ENCODE data around the gene TOM1L2. TPM values are rescaled to one million over a fixed set of nuclear protein-coding genes. Genes with fewer than 3 reads are reported as not detected.

The TOM1L2 gene
- total RNA-seq, 1 donor from 2014 or later = 88.6 TPM

DNA sequence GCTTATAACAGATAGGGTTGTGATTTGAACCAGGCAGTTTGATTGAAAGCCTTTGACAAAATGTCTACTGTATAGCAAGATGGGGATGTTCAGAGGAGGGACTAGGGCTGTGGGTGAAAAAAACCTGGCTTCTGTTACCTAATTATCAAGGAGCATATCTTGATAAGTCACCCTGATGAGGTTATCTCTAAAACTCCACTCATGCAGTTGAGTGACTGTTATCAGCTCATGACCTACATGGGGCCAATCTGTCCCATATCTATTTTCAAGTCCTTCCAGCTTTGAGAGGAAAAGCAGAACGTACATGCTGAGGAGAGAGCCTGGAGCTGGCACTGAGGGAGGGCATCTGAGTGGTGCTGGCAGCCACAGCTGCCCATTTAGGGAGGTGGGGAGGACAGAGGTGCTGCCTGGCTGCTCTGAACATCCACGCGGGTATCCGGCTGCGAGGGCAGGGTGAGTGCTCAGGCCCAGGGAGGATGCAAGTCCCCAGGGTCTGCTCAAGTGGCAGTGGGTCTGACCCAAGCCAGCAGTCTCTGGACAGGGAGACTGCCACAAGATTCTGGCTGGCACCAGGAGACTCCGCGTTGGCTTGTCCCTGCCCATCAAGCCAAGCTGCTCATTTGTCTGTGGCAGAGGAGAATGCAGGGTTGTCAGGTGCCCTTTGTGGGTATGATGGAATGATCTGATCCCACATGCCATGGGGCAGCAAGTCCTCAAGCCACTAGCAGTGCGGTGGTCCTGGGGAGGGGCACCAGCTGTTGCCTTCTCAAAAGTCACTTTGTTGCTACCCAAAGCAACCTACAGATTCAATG is 37.6 kb upstream of the TOM1L2 start:
- Histone ChIP-seq H3K4me1 (no peaks in the 10 kb centered on the region), H3K27me3 (no peaks in the 10 kb centered on the region), H3K4me3 (no peak overlapping the region), H3K36me3 (no peaks in the 10 kb centered on the region), H3K9me3 (no peaks in the 10 kb centered on the region), H3K27ac (no peak overlapping the region)
- TF ChIP-seq, protein P1, sequence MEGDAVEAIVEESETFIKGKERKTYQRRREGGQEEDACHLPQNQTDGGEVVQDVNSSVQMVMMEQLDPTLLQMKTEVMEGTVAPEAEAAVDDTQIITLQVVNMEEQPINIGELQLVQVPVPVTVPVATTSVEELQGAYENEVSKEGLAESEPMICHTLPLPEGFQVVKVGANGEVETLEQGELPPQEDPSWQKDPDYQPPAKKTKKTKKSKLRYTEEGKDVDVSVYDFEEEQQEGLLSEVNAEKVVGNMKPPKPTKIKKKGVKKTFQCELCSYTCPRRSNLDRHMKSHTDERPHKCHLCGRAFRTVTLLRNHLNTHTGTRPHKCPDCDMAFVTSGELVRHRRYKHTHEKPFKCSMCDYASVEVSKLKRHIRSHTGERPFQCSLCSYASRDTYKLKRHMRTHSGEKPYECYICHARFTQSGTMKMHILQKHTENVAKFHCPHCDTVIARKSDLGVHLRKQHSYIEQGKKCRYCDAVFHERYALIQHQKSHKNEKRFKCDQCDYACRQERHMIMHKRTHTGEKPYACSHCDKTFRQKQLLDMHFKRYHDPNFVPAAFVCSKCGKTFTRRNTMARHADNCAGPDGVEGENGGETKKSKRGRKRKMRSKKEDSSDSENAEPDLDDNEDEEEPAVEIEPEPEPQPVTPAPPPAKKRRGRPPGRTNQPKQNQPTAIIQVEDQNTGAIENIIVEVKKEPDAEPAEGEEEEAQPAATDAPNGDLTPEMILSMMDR (IDR thresholded peaks at IDR 0.05) = no peak
- TF ChIP-seq POLR2A (IDR thresholded peaks at IDR 0.05) (no peak), POLR2AphosphoS5 (IDR thresholded peaks at IDR 0.05; ENCODE audit: insufficient read depth in 1 of 2, low read depth in 1 of 2) (no peak)
- intact Hi-C loops (cut with DNase I) = no loop called here
- DNase-seq (ENCODE audit: extremely low spot score in 2 of 2) = no peak

- H3K36me3 ChIP-seq = no peaks in the 10 kb centered on the region
Observed at GRCh38 chr17:18008496-18009268, 36.5 kb upstream of the TOM1L2 start.

GRCh38 chr17:18006495-18007239 is 34.5 kb upstream of the TOM1L2 start:
- Histone ChIP-seq H3K27me3 (no peaks in the 10 kb centered on the region), H3K9me3 (no peaks in the 10 kb centered on the region), H3K4me3 (no peak overlapping the region), H3K27ac (peak overlapping the region; percentile 1), H3K36me3 (no peaks in the 10 kb centered on the region), H3K4me1 (no peaks in the 10 kb centered on the region)
- DNase-seq (ENCODE audit: extremely low spot score in 2 of 2) = no peak
- TF ChIP-seq POLR2AphosphoS5 (IDR thresholded peaks at IDR 0.05; ENCODE audit: insufficient read depth in 1 of 2, low read depth in 1 of 2) (no peak), POLR2A (IDR thresholded peaks at IDR 0.05) (no peak)
- TF ChIP-seq, protein P1 (IDR thresholded peaks at IDR 0.05) = no peak
- intact Hi-C loops (cut with DNase I) = no loop called here

More at GRCh38 chr17:18008496-18009268, 36.5 kb upstream of the TOM1L2 start:
- no peaks in the 10 kb centered on the region for H3K4me1 ChIP-seq
- H3K27ac ChIP-seq = no peak overlapping the region
- H3K9me3 ChIP-seq = no peaks in the 10 kb centered on the region
- DNase-seq (ENCODE audit: extremely low spot score in 2 of 2) = no peak
- TF ChIP-seq, protein P1 (IDR thresholded peaks at IDR 0.05) = no peak
- TF ChIP-seq POLR2A (IDR thresholded peaks at IDR 0.05) (no peak), POLR2AphosphoS5 (IDR thresholded peaks at IDR 0.05; ENCODE audit: insufficient read depth in 1 of 2, low read depth in 1 of 2) (no peak)
- H3K27me3 ChIP-seq = no peaks in the 10 kb centered on the region
- intact Hi-C loops (cut with DNase I) = no loop called here
- H3K4me3 ChIP-seq = no peak overlapping the region

GRCh38 chr17:18005496-18005895 is 33.3 kb upstream of the TOM1L2 start:
- no peaks in the 10 kb centered on the region for H3K4me1 ChIP-seq
- TF ChIP-seq POLR2A (IDR thresholded peaks at IDR 0.05) (no peak), POLR2AphosphoS5 (IDR thresholded peaks at IDR 0.05; ENCODE audit: insufficient read depth in 1 of 2, low read depth in 1 of 2) (no peak)
- TF ChIP-seq, protein P1 (IDR thresholded peaks at IDR 0.05) = no peak
- intact Hi-C loops (cut with DNase I) = no loop called here

More at GRCh38 chr17:18005496-18005895, 33.3 kb upstream of the TOM1L2 start:
- Histone ChIP-seq H3K36me3 (no peaks in the 10 kb centered on the region), H3K4me3 (no peak overlapping the region), H3K27ac (no peak overlapping the region), H3K9me3 (no peaks in the 10 kb centered on the region), H3K27me3 (no peaks in the 10 kb centered on the region)
- DNase-seq (ENCODE audit: extremely low spot score in 2 of 2) = no peak
